OCI-LY1 (cell line): Measurements from ENCODE around the gene NPAS3.

Source experiments
- H2AFZ ChIP-seq: fragments of 200-600 bp; sonication (generic), shearing (Covaris generic); 2 replicates; pipeline ENCODE4 v1.6.0; 2014; ENCODE audit warnings: antibody characterized with exemption, mild to moderate bottlenecking, low read length
- H3F3A ChIP-seq: fragments of 200-600 bp; sonication (generic), shearing (Covaris generic); 2 replicates; pipeline ENCODE4 v1.6.0; 2014; ENCODE audit warnings: mild to moderate bottlenecking, antibody characterized with exemption, low read length, moderate library complexity; ENCODE audit not compliant: insufficient read depth
- H3K27ac ChIP-seq: fragments of 200-600 bp; sonication (generic); 2 replicates; pipeline ENCODE4 v1.5.1; 2014; ENCODE audit warnings: low read length, mixed run types, mild to moderate bottlenecking, low read depth; ENCODE audit not compliant: poor library complexity, severe bottlenecking
- H3K27me3 ChIP-seq: fragments of 200-600 bp; sonication (generic); 2 replicates; pipeline ENCODE4 v1.6.0; 2014; ENCODE audit warnings: antibody characterized with exemption, mild to moderate bottlenecking, low read length, moderate library complexity; ENCODE audit not compliant: insufficient read depth
- H3K36me3 ChIP-seq: fragments of 200-600 bp; sonication (generic); 2 replicates; pipeline ENCODE4 v1.6.1; 2014; ENCODE audit warnings: mild to moderate bottlenecking, antibody characterized with exemption, low read length, moderate library complexity, mixed read lengths; ENCODE audit not compliant: insufficient read depth
- H3K4me1 ChIP-seq: fragments of 200-600 bp; sonication (generic); 2 replicates; pipeline ENCODE4 v1.5.1; 2014; ENCODE audit warnings: mild to moderate bottlenecking, low read length, moderate library complexity; ENCODE audit not compliant: insufficient read depth, severe bottlenecking
- H3K4me2 ChIP-seq: fragments of 200-600 bp; sonication (generic), shearing (Covaris generic); 2 replicates; pipeline ENCODE4 v1.6.1; 2014; ENCODE audit warnings: low read length
- H3K4me3 ChIP-seq: fragments of 200-600 bp; sonication (generic); 2 replicates; pipeline ENCODE4 v1.5.1; 2014; ENCODE audit warnings: low read length, low read depth, mild to moderate bottlenecking, mixed read lengths; ENCODE audit not compliant: poor library complexity, severe bottlenecking
- H3K79me2 ChIP-seq: fragments of 200-600 bp; shearing (Covaris generic); 2 replicates; pipeline ENCODE4 v1.6.1; 2016; ENCODE audit warnings: mixed run types, low read length, mixed read lengths; ENCODE audit not compliant: insufficient read depth
- H3K9ac ChIP-seq: fragments of 200-600 bp; sonication (generic), shearing (Covaris generic); 2 replicates; pipeline ENCODE4 v1.6.1; 2014; ENCODE audit warnings: mild to moderate bottlenecking, low read length, mixed read lengths
- H3K9me2 ChIP-seq: fragments of 200-600 bp; sonication (generic), shearing (Covaris generic); 2 replicates; pipeline ENCODE4 v1.6.1; 2014; ENCODE audit warnings: low read depth, mild to moderate bottlenecking, low read length, mixed read lengths
- H3K9me3 ChIP-seq: fragments of 200-600 bp; shearing (Covaris generic); 2 replicates; pipeline ENCODE4 v1.6.1; 2014; ENCODE audit warnings: low read length, mixed read lengths
- H4K20me1 ChIP-seq: fragments of 200-600 bp; sonication (generic), shearing (Covaris generic); 2 replicates; pipeline ENCODE4 v1.6.0; 2016; ENCODE audit warnings: mild to moderate bottlenecking, low read length; ENCODE audit not compliant: insufficient read depth
- CTCF ChIP-seq: fragments of 200-600 bp; sonication (generic), shearing (Covaris generic); IDR thresholded peaks from 2 replicates; pipeline ENCODE4 v1.5.1; 2017; ENCODE audit warnings: mild to moderate bottlenecking, antibody characterized with exemption, low read length, moderate library complexity, mixed read lengths
- EZH2 ChIP-seq: fragments of 200-600 bp; sonication (generic), shearing (Covaris generic); IDR thresholded peaks from 2 replicates; pipeline ENCODE4 v1.8.0; 2017; ENCODE audit warnings: borderline replicate concordance, mixed run types, mild to moderate bottlenecking, antibody characterized with exemption, low read length, moderate library complexity, mixed read lengths

Gene NPAS3

GRCh38 chr14:33386781-33387180, 448.1 kb downstream of the NPAS3 start:
- Histone ChIP-seq H3K27me3 (no peaks in the 10 kb centered on the region), H3K9me3 (no peaks in the 10 kb centered on the region), H4K20me1 (no peaks in the 10 kb centered on the region), H3K4me1 (no peaks in the 10 kb centered on the region), H2AFZ (no peak overlapping the region), H3K4me2 (no peak overlapping the region), H3K9ac (no peak overlapping the region), H3K79me2 (no peaks in the 10 kb centered on the region), H3F3A (no peaks in the 10 kb centered on the region), H3K36me3 (no peaks in the 10 kb centered on the region), H3K9me2 (no peaks in the 10 kb centered on the region), H3K4me3 (no peak overlapping the region), H3K27ac (no peak overlapping the region)
- TF ChIP-seq EZH2 = no peak
- no peak for TF ChIP-seq CTCF

GRCh38 chr14:33390335-33390734, 451.7 kb downstream of the NPAS3 start:
- no peaks in the 10 kb centered on the region for H3K4me1 ChIP-seq
- no peaks in the 10 kb centered on the region for H3K27me3 ChIP-seq
- no peak overlapping the region for H3K27ac ChIP-seq
- H3K36me3 ChIP-seq = no peaks in the 10 kb centered on the region
- no peak overlapping the region for H3K4me3 ChIP-seq
- H3K4me2 ChIP-seq = no peak overlapping the region
- H3F3A ChIP-seq = no peaks in the 10 kb centered on the region
- no peaks in the 10 kb centered on the region for H3K9me2 ChIP-seq
- H2AFZ ChIP-seq = no peak overlapping the region
- no peaks in the 10 kb centered on the region for H3K79me2 ChIP-seq
- TF ChIP-seq CTCF = no peak
- no peak for TF ChIP-seq EZH2
- no peak overlapping the region for H3K9ac ChIP-seq
- no peaks in the 10 kb centered on the region for H4K20me1 ChIP-seq
- no peaks in the 10 kb centered on the region for H3K9me3 ChIP-seq

GRCh38 chr14:33393231-33393894, 454.7 kb downstream of the NPAS3 start:
- Histone ChIP-seq H4K20me1 (no peaks in the 10 kb centered on the region), H2AFZ (no peak overlapping the region), H3K9me2 (no peaks in the 10 kb centered on the region), H3K4me2 (no peak overlapping the region), H3K9me3 (no peaks in the 10 kb centered on the region), H3K36me3 (no peaks in the 10 kb centered on the region), H3K4me1 (no peaks in the 10 kb centered on the region), H3K9ac (no peak overlapping the region), H3K27me3 (no peaks in the 10 kb centered on the region), H3K27ac (no peak overlapping the region), H3K4me3 (no peak overlapping the region), H3K79me2 (no peaks in the 10 kb centered on the region), H3F3A (no peaks in the 10 kb centered on the region)
- no peak for TF ChIP-seq CTCF
- no peak for TF ChIP-seq EZH2
